PC-9 (cell line): ENCODE results near the gene TGFBR3. TPM values are rescaled to one million over a fixed set of nuclear protein-coding genes. Genes with fewer than 3 reads are reported as not detected.

Experiments
- BruUV-seq: library from RNA; stranded (reverse); fragments of 400-500 nt; replicated peaks from 2 replicates; lab custom pipeline; 2021; lab: Mats Ljungman, UMichigan
- CTCF ChIA-PET: fragments of 300-600 bp; sonication (Branson Sonifier 250); formaldehyde crosslinking; loops from one replicate; lab custom pipeline; 2022; ENCODE audit warnings: antibody characterized with exemption; lab: Charles Lee
- POLR2A ChIA-PET: fragments of 300-600 bp; sonication (Branson Sonifier 250); formaldehyde crosslinking; loops from one replicate; lab custom pipeline; 2022; ENCODE audit warnings: antibody characterized with exemption; ENCODE audit not compliant: unreplicated experiment; lab: Charles Lee
- DNase-seq, 2 experiments: peaks; one replicate each; pipeline versions ENCODE4 v3.0.0 to v3.0.0-alpha.2; 2015 to 2022; ENCODE audit warnings: mixed read lengths in 1 of 2
- H2AFZ ChIP-seq: fragments of 200-600 bp; sonication (generic); 2 replicates; pipeline ENCODE4 v1.8.1; 2017; ENCODE audit warnings: antibody characterized with exemption
- H3F3A ChIP-seq: fragments of 200-600 bp; sonication (generic); 2 replicates; pipeline ENCODE4 v1.8.1; 2017; ENCODE audit warnings: antibody characterized with exemption, mild to moderate bottlenecking, low read depth; ENCODE audit not compliant: insufficient read depth
- H3K27ac ChIP-seq: fragments of 200-600 bp; sonication (generic); 2 replicates; pipeline ENCODE4 v1.6.1; 2016; ENCODE audit warnings: mixed run types
- H3K27me3 ChIP-seq: fragments of 200-600 bp; sonication (generic); 2 replicates; pipeline ENCODE4 v1.6.1; 2016; ENCODE audit warnings: low read depth, mixed run types; ENCODE audit not compliant: insufficient read depth
- H3K36me3 ChIP-seq: fragments of 200-600 bp; sonication (generic); 2 replicates; pipeline ENCODE4 v1.6.1; 2016; ENCODE audit warnings: low read depth, mixed run types
- H3K4me1 ChIP-seq: fragments of 200-600 bp; sonication (generic); replicated peaks from 2 replicates; pipeline ENCODE4 v1.6.1; 2016; ENCODE audit warnings: mixed run types; ENCODE audit not compliant: insufficient read depth
- H3K4me2 ChIP-seq: fragments of 200-600 bp; sonication (generic); 2 replicates; pipeline ENCODE4 v1.6.1; 2017; ENCODE audit warnings: mixed run types
- H3K4me3 ChIP-seq: fragments of 200-600 bp; sonication (generic); 2 replicates; pipeline ENCODE4 v1.6.1; 2016; ENCODE audit warnings: mixed run types
- H3K79me2 ChIP-seq: fragments of 200-600 bp; sonication (generic); 2 replicates; pipeline ENCODE4 v1.6.1; 2017; ENCODE audit warnings: low read depth, mixed run types
- H3K9me2 ChIP-seq: fragments of 200-600 bp; sonication (generic); 2 replicates; pipeline ENCODE4 v1.8.1; 2017; ENCODE audit warnings: mild to moderate bottlenecking; ENCODE audit not compliant: insufficient read depth
- H3K9me3 ChIP-seq: fragments of 200-600 bp; sonication (generic); 2 replicates; pipeline ENCODE4 v1.8.1; 2016; ENCODE audit warnings: low read depth; ENCODE audit not compliant: insufficient read depth
- H4K20me1 ChIP-seq: fragments of 200-600 bp; sonication (generic); 2 replicates; pipeline ENCODE4 v1.8.1; 2017; ENCODE audit not compliant: insufficient read depth
- CTCF ChIP-seq: fragments of 200-600 bp; sonication (generic); conservative IDR thresholded peaks from 2 replicates; pipeline ENCODE4 v1.6.1; 2017; ENCODE audit warnings: mixed run types, antibody characterized with exemption, mild to moderate bottlenecking, moderate library complexity
- EZH2 ChIP-seq: fragments of 200-600 bp; sonication (generic); IDR thresholded peaks from 2 replicates; pipeline ENCODE4 v1.8.0; 2017; ENCODE audit warnings: antibody characterized with exemption, low read depth
- intact Hi-C: fragments of 100-400 bp; cut with micrococcal nuclease; formaldehyde crosslinking; loops from one replicate; pipeline ENCODE4 v1.10.0; 2022; ENCODE audit not compliant: unreplicated experiment
- total RNA-seq: library from RNA; stranded (reverse); gene quantifications from 2 replicates; pipeline ENCODE4 v1.2.3, GENCODE V29; 2021

The TGFBR3 gene
- total RNA-seq, 1 experiment from 2014 or later, result 1.6 TPM

- no peak for DNase-seq
- no peak for TF ChIP-seq CTCF
- no peak for TF ChIP-seq EZH2
- no peaks in the 10 kb centered on the region for H3K9me2 ChIP-seq
- no peaks in the 10 kb centered on the region for H3K4me1 ChIP-seq
- no peak overlapping the region for H3K4me2 ChIP-seq
- no peaks in the 10 kb centered on the region for H3K9me3 ChIP-seq
- no peak overlapping the region for H3K27ac ChIP-seq
- no peak overlapping the region for H2AFZ ChIP-seq
- no peaks in the 10 kb centered on the region for H3K36me3 ChIP-seq
- H4K20me1 ChIP-seq, result no peaks in the 10 kb centered on the region
- H3K79me2 ChIP-seq, result no peaks in the 10 kb centered on the region
- no TSS peak for BruUV-seq
- intact Hi-C loops, result no loop called here
- ChIA-PET POLR2A (no interaction called here), CTCF (interaction anchor here (0.6 kb wide), 1 partner anchor 27 kb away, joined by 3 read pairs; no protein-coding TSS in a partner anchor)
- H3K27me3 ChIP-seq, result no peaks in the 10 kb centered on the region
- no peaks in the 10 kb centered on the region for H3F3A ChIP-seq
- H3K4me3 ChIP-seq, result no peak overlapping the region
These were observed 179.6 kb downstream of the TGFBR3 start for GRCh38 chr1:91706140-91706957.

- no peaks in the 10 kb centered on the region for H3K27me3 ChIP-seq
- no peaks in the 10 kb centered on the region for H3F3A ChIP-seq
- H3K4me1 ChIP-seq, result peaks cover 13% of the 10 kb centered on the region
- H2AFZ ChIP-seq, result no peak overlapping the region
- no peaks in the 10 kb centered on the region for H3K36me3 ChIP-seq
- no peaks in the 10 kb centered on the region for H4K20me1 ChIP-seq
- ChIA-PET POLR2A (no interaction called here), CTCF (no interaction called here)
- TF ChIP-seq EZH2 (no peak), CTCF (no peak)
- DNase-seq, result no peak
- no peak overlapping the region for H3K4me2 ChIP-seq
- H3K4me3 ChIP-seq, result no peak overlapping the region
- no TSS peak for BruUV-seq
- H3K79me2 ChIP-seq, result no peaks in the 10 kb centered on the region
- intact Hi-C loops, result no loop called here
- H3K9me3 ChIP-seq, result no peaks in the 10 kb centered on the region
- no peaks in the 10 kb centered on the region for H3K9me2 ChIP-seq
- H3K27ac ChIP-seq, result no peak overlapping the region
These were observed 181.2 kb downstream of the TGFBR3 start for GRCh38 chr1:91704746-91705145.

GRCh38 chr1:91703095-91703494, 182.9 kb downstream of the TGFBR3 start:
- no peaks in the 10 kb centered on the region for H3K27me3 ChIP-seq
- DNase-seq, result no peak
- ChIA-PET POLR2A (no interaction called here), CTCF (no interaction called here)
- no peaks in the 10 kb centered on the region for H3K79me2 ChIP-seq
- TF ChIP-seq EZH2 (no peak), CTCF (no peak)
- BruUV-seq, result no TSS peak
- no peaks in the 10 kb centered on the region for H4K20me1 ChIP-seq
- peaks cover 15% of the 10 kb centered on the region for H3K4me1 ChIP-seq
- no peak overlapping the region for H2AFZ ChIP-seq
- no peak overlapping the region for H3K27ac ChIP-seq
- no peak overlapping the region for H3K4me2 ChIP-seq
- H3K36me3 ChIP-seq, result no peaks in the 10 kb centered on the region
- no peaks in the 10 kb centered on the region for H3F3A ChIP-seq
- no peak overlapping the region for H3K4me3 ChIP-seq
- intact Hi-C loops, result no loop called here
- no peaks in the 10 kb centered on the region for H3K9me2 ChIP-seq
- no peaks in the 10 kb centered on the region for H3K9me3 ChIP-seq
